Coronary artery (tissue), 2 donors: ENCODE data around the gene NUP43.

Experiments
- DNase-seq: peaks from one replicate; pipeline ENCODE4 v3.0.0-alpha.2; 2017; ENCODE audit warnings: low spot score
- H3K27ac ChIP-seq, 2 donors: fragments of 200-600 bp; sonication (generic); one replicate each; pipeline ENCODE4 v1.5.1; 2016 to 2019
- H3K4me3 ChIP-seq: fragments of 200-600 bp; sonication (generic); 2 replicates; pipeline ENCODE4 v1.5.1; 2016; ENCODE audit warnings: mild to moderate bottlenecking, moderate library complexity
- CTCF ChIP-seq: fragments of 200-600 bp; sonication (generic); IDR thresholded peaks from one replicate; pipeline ENCODE4 v1.5.1; 2019; ENCODE audit warnings: antibody characterized with exemption

The NUP43 gene

GRCh38 chr6:149746147-149746946 is at the start of gene NUP43:
TSS of gene NUP43 (minus strand) at chr6:149746529. CDS start at chr6:149746495, 34 bp downstream.
- Histone ChIP-seq H3K27ac (peak within 1 kb of the TSS; percentile 61 to 83), H3K4me3 (peak within 1 kb of the TSS; percentile 88)
- TF ChIP-seq CTCF, result peak; percentile 46
- DNase-seq, result peak; percentile 93

- DNase-seq, result no peak
Measured at GRCh38 chr6:149783551-149783950, 37.2 kb upstream of the NUP43 start.

GRCh38 chr6:149782337-149782736 is 36.0 kb upstream of the NUP43 start:
- TF ChIP-seq CTCF, result no peak
- no peak for DNase-seq
- no peak overlapping the region for H3K27ac ChIP-seq
- no peak overlapping the region for H3K4me3 ChIP-seq

More at GRCh38 chr6:149783551-149783950, 37.2 kb upstream of the NUP43 start:
- no peak overlapping the region for H3K4me3 ChIP-seq
- no peak overlapping the region for H3K27ac ChIP-seq
- TF ChIP-seq CTCF, result no peak

- no peak for DNase-seq
- no peak overlapping the region for H3K27ac ChIP-seq
- no peak for TF ChIP-seq CTCF
- H3K4me3 ChIP-seq, result no peak overlapping the region
Measured at GRCh38 chr6:149781715-149782114, 35.4 kb upstream of the NUP43 start.

- Histone ChIP-seq H3K27ac (no peak overlapping the region), H3K4me3 (no peak overlapping the region)
- no peak for TF ChIP-seq CTCF
- no peak for DNase-seq
Measured at GRCh38 chr6:149779644-149779963, 33.3 kb upstream of the NUP43 start.

GRCh38 chr6:149777624-149778023 is 31.3 kb upstream of the NUP43 start:
- no peak for TF ChIP-seq CTCF
- DNase-seq, result no peak
- Histone ChIP-seq H3K27ac (no peak overlapping the region), H3K4me3 (no peak overlapping the region)

GRCh38 chr6:149771925-149772324 is 25.6 kb upstream of the NUP43 start:
- no peak for TF ChIP-seq CTCF
- Histone ChIP-seq H3K27ac (no peak overlapping the region), H3K4me3 (no peak overlapping the region)
- DNase-seq, result no peak
